ENCODE results near the gene TIMM22.

GRCh38 chr17:954431-955164 is 42.3 kb upstream of the TIMM22 start:
- TF ChIP-seq POLR2A (IDR thresholded peaks at IDR 0.05) = no peak
- TF ChIP-seq, protein P1, sequence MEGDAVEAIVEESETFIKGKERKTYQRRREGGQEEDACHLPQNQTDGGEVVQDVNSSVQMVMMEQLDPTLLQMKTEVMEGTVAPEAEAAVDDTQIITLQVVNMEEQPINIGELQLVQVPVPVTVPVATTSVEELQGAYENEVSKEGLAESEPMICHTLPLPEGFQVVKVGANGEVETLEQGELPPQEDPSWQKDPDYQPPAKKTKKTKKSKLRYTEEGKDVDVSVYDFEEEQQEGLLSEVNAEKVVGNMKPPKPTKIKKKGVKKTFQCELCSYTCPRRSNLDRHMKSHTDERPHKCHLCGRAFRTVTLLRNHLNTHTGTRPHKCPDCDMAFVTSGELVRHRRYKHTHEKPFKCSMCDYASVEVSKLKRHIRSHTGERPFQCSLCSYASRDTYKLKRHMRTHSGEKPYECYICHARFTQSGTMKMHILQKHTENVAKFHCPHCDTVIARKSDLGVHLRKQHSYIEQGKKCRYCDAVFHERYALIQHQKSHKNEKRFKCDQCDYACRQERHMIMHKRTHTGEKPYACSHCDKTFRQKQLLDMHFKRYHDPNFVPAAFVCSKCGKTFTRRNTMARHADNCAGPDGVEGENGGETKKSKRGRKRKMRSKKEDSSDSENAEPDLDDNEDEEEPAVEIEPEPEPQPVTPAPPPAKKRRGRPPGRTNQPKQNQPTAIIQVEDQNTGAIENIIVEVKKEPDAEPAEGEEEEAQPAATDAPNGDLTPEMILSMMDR (IDR thresholded peaks at IDR 0.05) = no peak
